ENCODE results near the gene VSTM2L.
"Not testable (repeated sequence)": the region's sequence is repeated elsewhere in the genome, so short reads cannot be mapped to it uniquely, and the experiment has no call there.

DNA sequence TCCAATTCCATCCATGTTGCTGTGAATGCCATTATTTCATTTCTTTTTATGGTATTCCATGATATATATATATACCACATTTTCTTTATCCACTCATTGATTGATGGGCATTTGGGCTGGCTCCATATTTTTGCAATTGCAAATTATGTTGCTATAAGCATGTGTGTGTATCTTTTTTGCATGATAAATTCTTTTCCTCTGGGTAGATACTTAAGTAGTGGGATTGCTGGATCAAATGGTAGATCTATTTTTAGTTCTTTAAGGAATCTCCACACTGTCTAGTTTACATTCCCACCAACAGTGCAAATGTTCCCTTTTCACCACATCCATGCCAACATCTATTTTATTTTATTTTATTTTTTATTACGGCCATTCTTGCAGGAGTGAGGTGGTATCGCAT lies 60.6 kb downstream of the VSTM2L start:
- TF ChIP-seq FOXJ3 (CRISPR knock-in tag; IDR thresholded peaks at IDR 0.05); RFX5 (IDR thresholded peaks at IDR 0.05; ENCODE audit: low read length); POLR2AphosphoS5 (IDR thresholded peaks at IDR 0.05; ENCODE audit: low read depth, low read length); EZH2phosphoT487 (IDR thresholded peaks at IDR 0.05; ENCODE audit: borderline replicate concordance, low read depth); JUND (IDR thresholded peaks at IDR 0.05); USF1 (IDR thresholded peaks at IDR 0.05; ENCODE audit: borderline replicate concordance, low read depth); USF2 (IDR thresholded peaks at IDR 0.05; ENCODE audit: borderline replicate concordance, low read depth, low read length): not testable (repeated sequence)
- TF ChIP-seq, protein P1, sequence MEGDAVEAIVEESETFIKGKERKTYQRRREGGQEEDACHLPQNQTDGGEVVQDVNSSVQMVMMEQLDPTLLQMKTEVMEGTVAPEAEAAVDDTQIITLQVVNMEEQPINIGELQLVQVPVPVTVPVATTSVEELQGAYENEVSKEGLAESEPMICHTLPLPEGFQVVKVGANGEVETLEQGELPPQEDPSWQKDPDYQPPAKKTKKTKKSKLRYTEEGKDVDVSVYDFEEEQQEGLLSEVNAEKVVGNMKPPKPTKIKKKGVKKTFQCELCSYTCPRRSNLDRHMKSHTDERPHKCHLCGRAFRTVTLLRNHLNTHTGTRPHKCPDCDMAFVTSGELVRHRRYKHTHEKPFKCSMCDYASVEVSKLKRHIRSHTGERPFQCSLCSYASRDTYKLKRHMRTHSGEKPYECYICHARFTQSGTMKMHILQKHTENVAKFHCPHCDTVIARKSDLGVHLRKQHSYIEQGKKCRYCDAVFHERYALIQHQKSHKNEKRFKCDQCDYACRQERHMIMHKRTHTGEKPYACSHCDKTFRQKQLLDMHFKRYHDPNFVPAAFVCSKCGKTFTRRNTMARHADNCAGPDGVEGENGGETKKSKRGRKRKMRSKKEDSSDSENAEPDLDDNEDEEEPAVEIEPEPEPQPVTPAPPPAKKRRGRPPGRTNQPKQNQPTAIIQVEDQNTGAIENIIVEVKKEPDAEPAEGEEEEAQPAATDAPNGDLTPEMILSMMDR (IDR thresholded peaks at IDR 0.05), result not testable (repeated sequence)
- TF ChIP-seq, protein P2, sequence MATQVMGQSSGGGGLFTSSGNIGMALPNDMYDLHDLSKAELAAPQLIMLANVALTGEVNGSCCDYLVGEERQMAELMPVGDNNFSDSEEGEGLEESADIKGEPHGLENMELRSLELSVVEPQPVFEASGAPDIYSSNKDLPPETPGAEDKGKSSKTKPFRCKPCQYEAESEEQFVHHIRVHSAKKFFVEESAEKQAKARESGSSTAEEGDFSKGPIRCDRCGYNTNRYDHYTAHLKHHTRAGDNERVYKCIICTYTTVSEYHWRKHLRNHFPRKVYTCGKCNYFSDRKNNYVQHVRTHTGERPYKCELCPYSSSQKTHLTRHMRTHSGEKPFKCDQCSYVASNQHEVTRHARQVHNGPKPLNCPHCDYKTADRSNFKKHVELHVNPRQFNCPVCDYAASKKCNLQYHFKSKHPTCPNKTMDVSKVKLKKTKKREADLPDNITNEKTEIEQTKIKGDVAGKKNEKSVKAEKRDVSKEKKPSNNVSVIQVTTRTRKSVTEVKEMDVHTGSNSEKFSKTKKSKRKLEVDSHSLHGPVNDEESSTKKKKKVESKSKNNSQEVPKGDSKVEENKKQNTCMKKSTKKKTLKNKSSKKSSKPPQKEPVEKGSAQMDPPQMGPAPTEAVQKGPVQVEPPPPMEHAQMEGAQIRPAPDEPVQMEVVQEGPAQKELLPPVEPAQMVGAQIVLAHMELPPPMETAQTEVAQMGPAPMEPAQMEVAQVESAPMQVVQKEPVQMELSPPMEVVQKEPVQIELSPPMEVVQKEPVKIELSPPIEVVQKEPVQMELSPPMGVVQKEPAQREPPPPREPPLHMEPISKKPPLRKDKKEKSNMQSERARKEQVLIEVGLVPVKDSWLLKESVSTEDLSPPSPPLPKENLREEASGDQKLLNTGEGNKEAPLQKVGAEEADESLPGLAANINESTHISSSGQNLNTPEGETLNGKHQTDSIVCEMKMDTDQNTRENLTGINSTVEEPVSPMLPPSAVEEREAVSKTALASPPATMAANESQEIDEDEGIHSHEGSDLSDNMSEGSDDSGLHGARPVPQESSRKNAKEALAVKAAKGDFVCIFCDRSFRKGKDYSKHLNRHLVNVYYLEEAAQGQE (IDR thresholded peaks at IDR 0.05; ENCODE audit: low read depth, low read length), result not testable (repeated sequence)
- TF ChIP-seq, protein P3, sequence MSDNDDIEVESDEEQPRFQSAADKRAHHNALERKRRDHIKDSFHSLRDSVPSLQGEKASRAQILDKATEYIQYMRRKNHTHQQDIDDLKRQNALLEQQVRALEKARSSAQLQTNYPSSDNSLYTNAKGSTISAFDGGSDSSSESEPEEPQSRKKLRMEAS (IDR thresholded peaks at IDR 0.05; ENCODE audit: low read depth), result not testable (repeated sequence)

All from SK-N-SH (cell line).